DMS 273 treated with DMSO at 0.1 percent for 48 hours (cell line): ENCODE measurements around the gene TMEM169.

Experiments used
- DNase-seq: peaks from one replicate; lab custom pipeline; 2025; lab: John Stamatoyannopoulos, UW

Gene TMEM169

GRCh38 chr2:216104691-216105090, 23.0 kb downstream of the TMEM169 start:
- DNase-seq = no peak

GRCh38 chr2:216107320-216107719, 25.6 kb downstream of the TMEM169 start:
- DNase-seq = no peak

- no peak for DNase-seq
These were observed 26.0 kb downstream of the TMEM169 start for GRCh38 chr2:216107760-216108159.

- DNase-seq = no peak
These were observed 26.7 kb downstream of the TMEM169 start for GRCh38 chr2:216108310-216108966.

GRCh38 chr2:216108967-216109921, 27.5 kb downstream of the TMEM169 start, which contains the start of gene XRCC5:
XRCC5 (plus strand) TSS chr2:216109348; CDS start chr2:216109437, 89 bp downstream.
- peak; percentile 87 for DNase-seq

- no peak for DNase-seq
These were observed 28.4 kb downstream of the TMEM169 start for GRCh38 chr2:216109962-216110614.

- no peak for DNase-seq
These were observed 28.9 kb downstream of the TMEM169 start for GRCh38 chr2:216110620-216111019.

GRCh38 chr2:216111122-216111521, 29.4 kb downstream of the TMEM169 start:
- no peak for DNase-seq

- DNase-seq = no peak
These were observed 31.2 kb downstream of the TMEM169 start for GRCh38 chr2:216112926-216113325.

GRCh38 chr2:216113572-216113971, 31.9 kb downstream of the TMEM169 start:
- DNase-seq = no peak

- DNase-seq = no peak
These were observed 32.6 kb downstream of the TMEM169 start for GRCh38 chr2:216114382-216114713.

GRCh38 chr2:216114714-216115531, 33.2 kb downstream of the TMEM169 start:
- peak; percentile 91 for DNase-seq

- DNase-seq = no peak
These were observed 34.7 kb downstream of the TMEM169 start for GRCh38 chr2:216116418-216116817.

- no peak for DNase-seq
These were observed 36.0 kb downstream of the TMEM169 start for GRCh38 chr2:216117561-216118340.

GRCh38 chr2:216118474-216118873, 36.8 kb downstream of the TMEM169 start:
- no peak for DNase-seq

- DNase-seq = no peak
These were observed 37.4 kb downstream of the TMEM169 start for GRCh38 chr2:216119146-216119545.

- DNase-seq = no peak
These were observed 38.3 kb downstream of the TMEM169 start for GRCh38 chr2:216119986-216120385.

GRCh38 chr2:216121255-216121654, 39.5 kb downstream of the TMEM169 start:
- no peak for DNase-seq

- no peak for DNase-seq
These were observed 45.2 kb downstream of the TMEM169 start for GRCh38 chr2:216126943-216127342.

GRCh38 chr2:216130346-216130971, 48.7 kb downstream of the TMEM169 start:
- peak; percentile 63 for DNase-seq
